ENCODE results near the gene MAD1L1. TPM values are rescaled to one million over a fixed set of nuclear protein-coding genes. Genes with fewer than 3 reads are reported as not detected.
A peak's percentile ranks its signal among the peaks of the same experiment; 100 is the strongest.

Gene MAD1L1
- total RNA-seq, 1 donor from 2014 or later: 53.8 TPM

- no peaks in the 10 kb centered on the region for H3K4me1 Mint-ChIP-seq
- DNase-seq (ENCODE audit: low read depth, low spot score): no peak
- TF ChIP-seq CTCF (conservative IDR thresholded peaks at IDR 0.05): no peak
- no peaks in the 10 kb centered on the region for H3K36me3 Mint-ChIP-seq (ENCODE audit: low read depth)
- H3K9me3 Mint-ChIP-seq: no peaks in the 10 kb centered on the region
- no peak overlapping the region for H3K4me3 Mint-ChIP-seq
- no peaks in the 10 kb centered on the region for H3K27me3 Mint-ChIP-seq (ENCODE audit: low read depth)
- H3K27ac Mint-ChIP-seq (ENCODE audit: unreplicated experiment): peak overlapping the region; percentile 92
Measured at GRCh38 chr7:1902231-1902855, 330.4 kb downstream of the MAD1L1 start.

GRCh38 chr7:1901431-1902210 is 331.1 kb downstream of the MAD1L1 start:
- TF ChIP-seq CTCF (conservative IDR thresholded peaks at IDR 0.05): no peak
- no peak for DNase-seq (ENCODE audit: low read depth, low spot score)
- Mint-ChIP-seq H3K27me3 (ENCODE audit: low read depth) (no peaks in the 10 kb centered on the region), H3K27ac (ENCODE audit: unreplicated experiment) (no peak overlapping the region), H3K36me3 (ENCODE audit: low read depth) (no peaks in the 10 kb centered on the region), H3K4me3 (no peak overlapping the region), H3K4me1 (no peaks in the 10 kb centered on the region), H3K9me3 (no peaks in the 10 kb centered on the region)

- H3K4me3 Mint-ChIP-seq: no peak overlapping the region
- no peaks in the 10 kb centered on the region for H3K27me3 Mint-ChIP-seq (ENCODE audit: low read depth)
- H3K27ac Mint-ChIP-seq (ENCODE audit: unreplicated experiment): no peak overlapping the region
- H3K9me3 Mint-ChIP-seq: no peaks in the 10 kb centered on the region
- no peak for DNase-seq (ENCODE audit: low read depth, low spot score)
- no peaks in the 10 kb centered on the region for H3K4me1 Mint-ChIP-seq
- no peak for TF ChIP-seq CTCF (conservative IDR thresholded peaks at IDR 0.05)
- no peaks in the 10 kb centered on the region for H3K36me3 Mint-ChIP-seq (ENCODE audit: low read depth)
Measured at GRCh38 chr7:1900847-1901246, 331.9 kb downstream of the MAD1L1 start.

- TF ChIP-seq CTCF (conservative IDR thresholded peaks at IDR 0.05): no peak
- Mint-ChIP-seq H3K36me3 (ENCODE audit: low read depth) (no peaks in the 10 kb centered on the region), H3K4me1 (no peaks in the 10 kb centered on the region), H3K27me3 (ENCODE audit: low read depth) (no peaks in the 10 kb centered on the region), H3K4me3 (no peak overlapping the region), H3K27ac (ENCODE audit: unreplicated experiment) (peak overlapping the region; percentile 57), H3K9me3 (no peaks in the 10 kb centered on the region)
- no peak for DNase-seq (ENCODE audit: low read depth, low spot score)
Measured at GRCh38 chr7:1899951-1900762, 332.6 kb downstream of the MAD1L1 start.

- H3K27me3 Mint-ChIP-seq (ENCODE audit: low read depth): no peaks in the 10 kb centered on the region
- H3K4me1 Mint-ChIP-seq: no peaks in the 10 kb centered on the region
- no peaks in the 10 kb centered on the region for H3K36me3 Mint-ChIP-seq (ENCODE audit: low read depth)
- DNase-seq (ENCODE audit: low read depth, low spot score): no peak
- H3K27ac Mint-ChIP-seq (ENCODE audit: unreplicated experiment): peak overlapping the region; percentile 57
- no peak overlapping the region for H3K4me3 Mint-ChIP-seq
- no peak for TF ChIP-seq CTCF (conservative IDR thresholded peaks at IDR 0.05)
- H3K9me3 Mint-ChIP-seq: no peaks in the 10 kb centered on the region
Measured at GRCh38 chr7:1899196-1899595, 333.5 kb downstream of the MAD1L1 start.

All from neural crest cell (in vitro differentiated cells).